Epithelial cell of esophagus (primary cell): Measurements from ENCODE around the gene TSC22D3.

ENCODE experiments used
- DNase-seq: peaks from one replicate; pipeline ENCODE4 v3.0.0; 2010; ENCODE audit warnings: low read depth
- H3K4me3 ChIP-seq: 2 replicates; pipeline ENCODE4 v1.5.1; 2011; ENCODE audit warnings: mild to moderate bottlenecking, low read length, control low read depth
- TF ChIP-seq, protein P1 (sequence below): IDR thresholded peaks from 2 replicates; pipeline ENCODE4 v1.5.1; 2011; ENCODE audit warnings: low read depth, mild to moderate bottlenecking, low read length, control low read depth, inconsistent platforms; ENCODE audit not compliant: insufficient read depth; ENCODE audit errors: missing control alignments

Gene TSC22D3

DNA sequence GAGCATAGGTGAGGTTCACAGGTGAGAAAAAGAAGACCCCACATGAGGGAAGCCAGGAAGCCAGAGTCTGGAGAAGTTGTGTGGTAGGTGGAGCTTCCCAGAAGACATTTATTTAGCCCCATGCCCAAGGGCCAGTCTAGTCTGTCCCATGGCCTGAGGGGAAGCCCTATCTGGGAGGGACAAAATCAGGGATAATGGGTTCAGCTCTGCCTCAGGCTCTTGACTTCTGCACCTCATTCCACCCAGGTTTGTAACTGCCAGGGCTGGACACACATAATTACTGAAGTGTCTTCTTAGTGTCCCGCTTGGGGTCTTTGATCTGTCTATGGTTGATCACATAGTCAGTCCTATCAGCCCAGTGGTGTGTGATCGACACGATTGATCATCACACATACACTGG lies 36.0 kb downstream of the TSC22D3 start:
- TF ChIP-seq, protein P1, sequence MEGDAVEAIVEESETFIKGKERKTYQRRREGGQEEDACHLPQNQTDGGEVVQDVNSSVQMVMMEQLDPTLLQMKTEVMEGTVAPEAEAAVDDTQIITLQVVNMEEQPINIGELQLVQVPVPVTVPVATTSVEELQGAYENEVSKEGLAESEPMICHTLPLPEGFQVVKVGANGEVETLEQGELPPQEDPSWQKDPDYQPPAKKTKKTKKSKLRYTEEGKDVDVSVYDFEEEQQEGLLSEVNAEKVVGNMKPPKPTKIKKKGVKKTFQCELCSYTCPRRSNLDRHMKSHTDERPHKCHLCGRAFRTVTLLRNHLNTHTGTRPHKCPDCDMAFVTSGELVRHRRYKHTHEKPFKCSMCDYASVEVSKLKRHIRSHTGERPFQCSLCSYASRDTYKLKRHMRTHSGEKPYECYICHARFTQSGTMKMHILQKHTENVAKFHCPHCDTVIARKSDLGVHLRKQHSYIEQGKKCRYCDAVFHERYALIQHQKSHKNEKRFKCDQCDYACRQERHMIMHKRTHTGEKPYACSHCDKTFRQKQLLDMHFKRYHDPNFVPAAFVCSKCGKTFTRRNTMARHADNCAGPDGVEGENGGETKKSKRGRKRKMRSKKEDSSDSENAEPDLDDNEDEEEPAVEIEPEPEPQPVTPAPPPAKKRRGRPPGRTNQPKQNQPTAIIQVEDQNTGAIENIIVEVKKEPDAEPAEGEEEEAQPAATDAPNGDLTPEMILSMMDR: no peak

GRCh38 chrX:107738768-107739167 lies 36.8 kb downstream of the TSC22D3 start:
- no peak for DNase-seq
- no peak overlapping the region for H3K4me3 ChIP-seq
- TF ChIP-seq, protein P1: no peak

More for the DNA sequence above, 36.0 kb downstream of the TSC22D3 start:
- H3K4me3 ChIP-seq: no peak overlapping the region
- DNase-seq: no peak

- H3K4me3 ChIP-seq: no peak overlapping the region
- TF ChIP-seq, protein P1: no peak
- DNase-seq: no peak
Measured at GRCh38 chrX:107738272-107738671, 37.3 kb downstream of the TSC22D3 start.

DNA sequence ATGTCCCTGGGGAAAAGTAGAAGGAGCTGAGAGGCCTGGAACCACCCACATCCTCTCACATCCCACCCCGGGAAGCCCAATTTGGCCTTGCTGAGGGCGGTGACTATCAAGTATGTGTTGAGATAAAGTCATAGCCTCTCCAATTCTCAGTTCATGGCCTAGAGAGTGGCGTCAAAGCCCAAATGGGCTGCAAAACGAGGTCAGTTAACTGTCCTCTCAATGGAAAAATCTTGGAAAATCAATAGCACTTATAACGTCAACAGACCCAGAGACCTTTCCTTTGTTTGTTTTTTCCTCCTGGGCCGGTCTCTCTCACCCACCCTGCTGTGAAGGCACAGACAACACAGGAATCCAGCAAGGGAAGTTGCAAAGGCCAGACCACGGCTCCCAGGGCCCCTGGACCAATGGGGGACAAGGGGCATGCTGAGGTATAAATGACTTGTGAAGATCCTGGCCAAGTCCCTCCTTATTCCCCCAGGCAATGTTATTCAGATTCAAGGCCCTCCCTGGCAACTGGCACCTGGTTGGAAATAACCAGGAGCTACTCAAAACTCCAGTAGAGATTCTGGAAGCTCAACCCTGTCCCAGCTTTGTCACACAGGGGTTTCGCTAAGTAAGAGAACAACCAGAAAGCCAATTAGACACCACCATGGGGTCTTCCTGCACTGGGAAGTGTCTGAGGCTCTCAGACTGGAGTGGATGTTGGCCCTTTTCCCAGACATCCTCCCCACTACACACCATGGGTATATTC lies 38.6 kb downstream of the TSC22D3 start:
- TF ChIP-seq, protein P1: no peak
- DNase-seq: no peak
- no peak overlapping the region for H3K4me3 ChIP-seq

- no peak for DNase-seq
- TF ChIP-seq, protein P1: no peak
- H3K4me3 ChIP-seq: no peak overlapping the region
Measured at GRCh38 chrX:107734646-107735045, 40.9 kb downstream of the TSC22D3 start.

DNA sequence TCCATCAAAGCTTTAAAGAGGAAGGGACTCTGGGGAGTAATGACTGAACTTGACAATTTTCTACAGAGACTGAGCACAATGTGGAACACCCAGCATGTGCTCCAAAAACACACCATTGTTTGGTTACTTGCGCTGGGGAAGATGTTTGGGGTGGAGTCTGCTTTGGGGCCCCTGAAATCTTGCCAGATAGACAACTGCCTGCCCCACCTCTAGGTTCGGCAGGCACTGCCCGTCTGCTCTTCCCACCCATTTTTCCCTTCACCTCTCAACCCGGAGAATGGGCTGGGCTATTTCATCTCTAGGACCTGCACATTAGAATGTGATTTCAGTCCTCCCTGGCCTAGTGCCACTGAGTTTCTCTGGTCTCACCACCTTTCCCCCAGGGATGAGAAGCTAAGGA lies 41.9 kb downstream of the TSC22D3 start:
- TF ChIP-seq, protein P1: no peak
- no peak overlapping the region for H3K4me3 ChIP-seq
- no peak for DNase-seq
